Measurements from ENCODE around the gene ANK3. TPM values are rescaled to one million over a fixed set of nuclear protein-coding genes. Genes with fewer than 3 reads are reported as not detected.

The ANK3 gene
- total and polyA plus RNA-seq, 2 donors (not counting 3 experiments of a cell fraction or from before 2014, with no cell fraction given), result 0.88 to 8.5 TPM

DNA sequence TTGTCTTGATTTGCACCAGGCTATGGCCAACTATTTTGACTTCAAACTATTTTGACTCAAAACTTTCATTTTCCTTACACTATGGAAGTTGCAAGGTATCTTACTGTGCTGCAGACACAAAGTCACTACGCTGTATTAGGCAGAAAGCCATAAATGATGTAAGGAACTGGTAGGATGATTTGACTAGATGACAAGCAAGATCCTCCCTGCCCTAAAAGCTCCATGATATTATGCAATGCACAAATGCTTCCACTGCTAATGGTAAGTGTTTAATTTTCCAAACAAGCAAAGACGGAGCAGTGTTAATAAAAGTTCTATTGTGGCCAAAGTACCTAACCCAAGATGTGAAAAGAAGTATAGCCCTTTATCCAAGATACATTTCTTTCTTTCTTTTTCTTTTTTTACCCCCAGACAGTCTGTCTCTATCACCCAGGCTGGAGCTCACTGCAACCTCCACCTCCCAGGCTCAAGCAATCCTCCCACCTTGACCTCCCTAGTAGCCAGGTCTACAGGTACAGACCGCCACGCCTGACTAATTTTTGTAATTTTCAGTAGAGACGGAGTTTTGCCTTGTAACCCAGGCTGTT is 98.2 kb downstream of the ANK3 start:
- H4K20me1 ChIP-seq (replicated peaks; ENCODE audit: control insufficient read depth, extremely low read depth, insufficient read depth, low read length), result no peaks in the 10 kb centered on the region
- no peak overlapping the region for H3K27ac ChIP-seq (ENCODE audit: insufficient read depth, low read depth, low read length)
- no peaks in the 10 kb centered on the region for H3K4me1 ChIP-seq (ENCODE audit: control insufficient read depth, extremely low read depth, insufficient read depth, low read length)
- no peaks in the 10 kb centered on the region for H3K79me2 ChIP-seq (ENCODE audit: control insufficient read depth, insufficient read depth, low read length)
- ChIA-PET POLR2A (no interaction called here), CTCF (interaction anchor here (0.7 kb wide), 1 partner anchor 87 kb away, joined by 3 read pairs; no protein-coding TSS in a partner anchor)
- FAIRE-seq, result no peak
- no TSS peak for BruUV-seq (replicated peaks)
- dilution Hi-C loops (cut with MboI; ENCODE audit: extremely low pct_ligation_motif_present, low sequenced_read_pairs), result no loop called here
- H2AFZ ChIP-seq (ENCODE audit: low read depth, low read length), result no peak overlapping the region
- H3K9ac ChIP-seq (replicated peaks; ENCODE audit: extremely low read depth, insufficient read depth, low read length), result no peak overlapping the region
- H3K9me1 ChIP-seq (replicated peaks; ENCODE audit: control insufficient read depth, extremely low read depth, insufficient read depth, low read length), result no peaks in the 10 kb centered on the region
- no peak for DNase-seq (ENCODE audit: low read depth, low spot score)
- TF ChIP-seq, protein P1, sequence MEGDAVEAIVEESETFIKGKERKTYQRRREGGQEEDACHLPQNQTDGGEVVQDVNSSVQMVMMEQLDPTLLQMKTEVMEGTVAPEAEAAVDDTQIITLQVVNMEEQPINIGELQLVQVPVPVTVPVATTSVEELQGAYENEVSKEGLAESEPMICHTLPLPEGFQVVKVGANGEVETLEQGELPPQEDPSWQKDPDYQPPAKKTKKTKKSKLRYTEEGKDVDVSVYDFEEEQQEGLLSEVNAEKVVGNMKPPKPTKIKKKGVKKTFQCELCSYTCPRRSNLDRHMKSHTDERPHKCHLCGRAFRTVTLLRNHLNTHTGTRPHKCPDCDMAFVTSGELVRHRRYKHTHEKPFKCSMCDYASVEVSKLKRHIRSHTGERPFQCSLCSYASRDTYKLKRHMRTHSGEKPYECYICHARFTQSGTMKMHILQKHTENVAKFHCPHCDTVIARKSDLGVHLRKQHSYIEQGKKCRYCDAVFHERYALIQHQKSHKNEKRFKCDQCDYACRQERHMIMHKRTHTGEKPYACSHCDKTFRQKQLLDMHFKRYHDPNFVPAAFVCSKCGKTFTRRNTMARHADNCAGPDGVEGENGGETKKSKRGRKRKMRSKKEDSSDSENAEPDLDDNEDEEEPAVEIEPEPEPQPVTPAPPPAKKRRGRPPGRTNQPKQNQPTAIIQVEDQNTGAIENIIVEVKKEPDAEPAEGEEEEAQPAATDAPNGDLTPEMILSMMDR (IDR thresholded peaks at IDR 0.05; ENCODE audit: extremely low read depth in 1 of 2, insufficient read depth in 1 of 2, low read depth in 1 of 2, low read length in 2 of 2), result no peak
- TF ChIP-seq POLR2A (IDR thresholded peaks at IDR 0.05; ENCODE audit: low read depth, low read length) (no peak), MYC (IDR thresholded peaks at IDR 0.05; ENCODE audit: low read depth, low read length) (no peak), JUN (IDR thresholded peaks at IDR 0.05; ENCODE audit: borderline replicate concordance, insufficient read depth, insufficient read length, low read depth) (no peak), GATA2 (IDR thresholded peaks at IDR 0.05; ENCODE audit: insufficient read depth, insufficient read length, low read depth, low read length) (no peak), POLR2AphosphoS5 (IDR thresholded peaks at IDR 0.05; ENCODE audit: insufficient read depth, low read depth, low read length) (no peak), FOS (IDR thresholded peaks at IDR 0.05; ENCODE audit: borderline replicate concordance, insufficient read depth, low read length) (no peak)
- TF ChIP-seq, protein P2, sequence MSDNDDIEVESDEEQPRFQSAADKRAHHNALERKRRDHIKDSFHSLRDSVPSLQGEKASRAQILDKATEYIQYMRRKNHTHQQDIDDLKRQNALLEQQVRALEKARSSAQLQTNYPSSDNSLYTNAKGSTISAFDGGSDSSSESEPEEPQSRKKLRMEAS (IDR thresholded peaks at IDR 0.05; ENCODE audit: insufficient read depth, insufficient read length), result no peak
- H3K4me3 ChIP-seq (replicated peaks in 1 of 3; ENCODE audit: insufficient read depth in 1 of 3, low read depth in 1 of 3, low read length in 3 of 3), result no peak overlapping the region
- intact Hi-C loops (cut with micrococcal nuclease), result no loop called here
- no peak overlapping the region for H3K4me2 ChIP-seq (ENCODE audit: insufficient read depth, low read length)
- H3K9me3 ChIP-seq (replicated peaks; ENCODE audit: control insufficient read depth, insufficient read depth, low read length), result no peaks in the 10 kb centered on the region
- H3K36me3 ChIP-seq (ENCODE audit: control insufficient read depth in 2 of 2, extremely low read depth in 1 of 2, insufficient read depth in 2 of 2, low read length in 2 of 2), result no peaks in the 10 kb centered on the region
- no peaks in the 10 kb centered on the region for H3K27me3 ChIP-seq (ENCODE audit: control insufficient read depth in 2 of 2, insufficient read depth in 2 of 2, low read length in 2 of 2)
